HG02852 (cell line): ENCODE measurements around the gene RAD1.
A peak's percentile ranks its signal among the peaks of the same experiment; 100 is the strongest.
"Not testable (repeated sequence)": the region's sequence is repeated elsewhere in the genome, so short reads cannot be mapped to it uniquely, and the experiment has no call there.

ENCODE experiments used
- ATAC-seq: cut with Tn5 transposase; IDR thresholded peaks from one replicate; pipeline ENCODE4 v1.9.1; 2021; ENCODE audit warnings: mild to moderate bottlenecking, moderate library complexity; ENCODE audit not compliant: unreplicated experiment

The RAD1 gene, protein sequence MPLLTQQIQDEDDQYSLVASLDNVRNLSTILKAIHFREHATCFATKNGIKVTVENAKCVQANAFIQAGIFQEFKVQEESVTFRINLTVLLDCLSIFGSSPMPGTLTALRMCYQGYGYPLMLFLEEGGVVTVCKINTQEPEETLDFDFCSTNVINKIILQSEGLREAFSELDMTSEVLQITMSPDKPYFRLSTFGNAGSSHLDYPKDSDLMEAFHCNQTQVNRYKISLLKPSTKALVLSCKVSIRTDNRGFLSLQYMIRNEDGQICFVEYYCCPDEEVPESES

DNA sequence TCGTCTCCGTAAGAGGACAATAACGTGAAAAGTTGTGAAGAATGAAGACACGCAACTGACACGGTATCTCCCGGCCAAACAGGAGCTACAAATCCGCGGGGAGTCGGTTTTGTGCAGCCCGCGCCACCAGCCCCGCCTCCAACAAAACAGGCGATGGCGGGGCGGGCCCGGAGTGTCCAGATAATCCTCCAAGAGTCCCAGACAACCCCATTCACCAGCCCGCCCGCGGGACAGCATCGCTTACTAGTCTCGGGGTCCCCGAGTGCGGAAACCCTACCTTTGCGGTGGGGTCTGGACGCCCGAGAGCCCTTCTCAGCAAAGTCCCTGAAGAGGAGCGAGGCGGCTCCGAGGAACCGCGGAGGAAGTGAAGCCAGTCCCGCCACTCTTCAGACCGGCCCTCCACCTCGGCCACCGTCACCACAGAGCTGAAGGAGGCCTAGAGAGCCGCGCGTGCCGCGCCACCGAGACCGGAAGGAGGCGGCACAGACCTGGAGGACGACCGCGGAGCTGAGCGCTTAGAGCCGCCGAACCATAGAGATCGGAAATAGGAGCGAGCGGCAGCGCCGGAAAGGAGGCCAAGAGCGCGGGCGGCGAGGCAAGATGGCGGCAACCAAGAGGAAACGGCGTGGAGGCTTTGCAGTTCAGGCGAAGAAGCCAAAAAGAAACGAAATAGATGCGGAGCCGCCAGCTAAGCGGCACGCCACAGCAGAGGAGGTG lies at the start of gene RAD1, which contains the start of gene BRIX1:
TSS of gene RAD1 (minus strand) at position 366 of the 717 bp plus-strand sequence. CDS start 612 bp downstream, outside the sequence.
TSS of gene BRIX1 (plus strand) at position 573 of the 717 bp plus-strand sequence. CDS start at position 601, 28 bp downstream.
- ATAC-seq = peak; percentile 98

DNA sequence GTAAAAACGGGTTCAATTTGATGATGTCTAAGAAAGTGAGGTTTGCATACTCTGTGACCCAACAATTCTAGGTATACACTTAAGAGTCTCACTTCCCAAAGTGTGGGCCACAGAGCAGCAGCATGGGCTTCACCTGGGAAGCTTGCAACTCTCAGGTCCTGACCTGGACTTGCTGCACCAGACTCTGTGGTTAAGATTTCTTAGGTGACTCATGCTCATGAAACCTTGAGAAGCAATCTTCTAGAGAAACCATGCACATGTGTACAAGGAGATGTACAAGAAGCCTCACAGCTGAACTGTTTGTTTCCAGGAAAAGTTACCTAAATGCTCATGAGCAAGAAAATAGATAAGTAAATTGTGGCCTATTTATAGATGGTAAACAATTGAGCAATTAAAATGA lies 44.0 kb upstream of the RAD1 start:
- peak; percentile 97 for ATAC-seq

DNA sequence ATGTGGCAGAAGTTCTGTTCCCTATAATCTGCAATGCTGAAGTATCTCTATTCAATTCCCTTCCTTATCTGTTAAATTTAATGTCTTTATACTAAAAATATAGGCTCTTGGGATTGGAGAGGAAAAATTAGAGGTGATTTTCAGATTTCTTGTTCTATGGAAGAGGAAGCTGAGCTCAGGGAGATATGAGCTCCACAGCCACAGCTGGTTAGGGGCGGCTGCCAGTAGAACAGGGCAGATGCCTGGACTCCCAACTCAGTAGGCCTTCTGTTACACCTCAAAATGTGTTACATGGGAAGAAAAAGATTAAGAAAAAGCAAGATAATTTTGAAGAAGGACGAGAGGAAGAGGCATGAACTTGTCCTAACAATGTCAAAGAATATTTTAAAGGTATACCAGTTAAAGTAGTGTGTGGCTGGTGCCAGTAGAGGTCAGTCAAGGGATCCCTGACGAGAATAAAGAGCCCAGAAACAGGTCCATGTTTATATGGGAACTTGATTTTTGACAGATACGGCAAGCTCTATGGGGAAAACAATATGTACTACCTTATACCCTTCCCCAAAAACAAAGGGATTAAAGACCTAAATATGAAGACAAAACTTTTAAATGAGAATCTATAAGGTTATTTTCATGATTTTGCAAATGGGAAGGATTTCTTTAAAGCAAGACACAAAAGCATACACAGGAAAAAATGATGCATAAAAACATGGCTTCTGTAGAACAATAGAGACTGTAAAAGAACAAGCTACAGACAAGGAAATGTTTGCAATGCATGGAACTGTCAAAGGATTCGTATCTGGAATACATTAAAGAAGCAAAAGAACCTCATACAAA lies 42.8 kb upstream of the RAD1 start:
- peak; percentile 37 for ATAC-seq

DNA sequence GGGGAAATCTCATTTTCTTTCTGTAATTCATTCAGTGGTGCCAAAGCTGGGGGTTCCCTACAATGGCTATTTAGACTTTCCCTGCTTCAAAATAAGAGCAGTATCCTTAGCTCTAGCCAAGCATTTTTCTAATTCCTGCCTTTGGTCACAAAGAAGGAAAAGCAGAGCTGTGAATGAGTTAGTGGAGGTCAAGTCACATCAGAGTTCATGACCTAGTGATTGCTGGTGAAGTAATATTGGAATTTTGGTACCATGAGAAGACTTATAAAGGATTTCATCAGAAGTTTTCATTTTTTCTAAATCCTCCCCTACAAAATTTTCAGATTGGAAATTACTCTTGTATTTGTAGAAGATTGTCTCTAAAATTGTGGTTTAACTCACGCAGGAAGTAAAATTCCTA lies 42.0 kb upstream of the RAD1 start:
- ATAC-seq = no peak

DNA sequence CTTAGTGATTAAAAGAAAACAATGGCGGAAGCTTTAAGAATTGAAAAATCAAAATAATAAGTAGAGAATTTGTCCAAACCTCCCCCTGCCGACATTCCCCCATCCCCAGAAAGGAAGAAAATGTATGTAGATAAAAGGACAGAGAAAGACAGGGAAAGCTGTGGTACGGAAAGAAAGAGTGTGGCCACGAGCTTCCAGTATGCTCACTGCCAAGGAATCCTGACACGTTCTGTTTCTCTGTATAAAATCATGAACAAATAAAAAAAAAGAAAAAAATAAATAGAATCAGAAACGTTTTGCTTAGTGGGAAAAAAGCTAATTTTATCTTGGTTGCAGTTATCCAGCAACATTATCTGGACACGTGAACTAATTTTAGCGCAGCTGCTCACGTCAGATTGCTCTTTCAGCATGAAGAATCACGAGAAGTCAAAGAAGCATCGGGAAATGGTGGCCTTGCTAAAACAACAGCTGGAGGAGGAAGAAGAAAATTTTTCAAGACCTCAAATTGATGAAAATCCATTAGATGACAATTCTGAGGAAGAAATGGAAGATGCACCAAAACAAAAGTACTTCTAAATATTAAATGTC lies 29.2 kb upstream of the RAD1 start:
- ATAC-seq = no peak

DNA sequence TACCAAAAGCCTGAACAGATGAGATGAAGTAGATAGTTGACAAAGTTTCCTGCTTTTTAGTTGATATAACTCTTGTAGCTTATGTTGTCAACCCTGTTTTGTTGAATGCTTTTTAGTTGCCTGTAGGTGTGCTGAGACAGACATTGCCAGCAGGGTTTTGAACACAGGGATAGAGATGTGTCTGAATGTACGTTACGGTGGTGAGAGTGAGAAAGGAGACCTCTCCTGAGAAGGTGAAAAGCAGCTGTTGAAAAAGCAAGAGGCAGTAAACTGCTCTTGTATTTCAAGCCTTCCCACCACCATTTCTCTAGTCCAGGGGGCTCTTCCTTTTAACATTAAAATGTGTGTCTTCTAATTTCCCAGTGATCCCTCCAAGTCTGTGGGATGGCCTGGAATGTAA lies 28.7 kb upstream of the RAD1 start:
- ATAC-seq = no peak

DNA sequence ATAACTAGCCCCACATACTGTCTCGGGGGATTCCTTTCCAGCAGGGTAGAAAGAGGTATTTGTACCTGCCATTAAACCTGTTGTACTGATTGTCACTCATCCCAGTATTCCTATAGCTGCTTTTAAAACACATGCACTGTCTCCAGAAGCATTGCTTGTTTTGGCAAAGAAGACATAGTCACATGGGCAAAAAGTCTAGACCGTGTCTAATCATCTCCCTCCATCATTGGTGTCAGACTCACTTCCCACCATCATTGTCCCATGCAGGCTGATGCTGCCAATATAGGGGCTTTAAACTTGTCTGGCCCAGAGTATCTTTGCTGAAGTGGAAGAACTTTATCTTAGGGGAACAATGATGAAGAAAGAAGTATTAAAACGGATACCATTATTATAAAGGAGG lies 26.6 kb upstream of the RAD1 start:
- no peak for ATAC-seq

DNA sequence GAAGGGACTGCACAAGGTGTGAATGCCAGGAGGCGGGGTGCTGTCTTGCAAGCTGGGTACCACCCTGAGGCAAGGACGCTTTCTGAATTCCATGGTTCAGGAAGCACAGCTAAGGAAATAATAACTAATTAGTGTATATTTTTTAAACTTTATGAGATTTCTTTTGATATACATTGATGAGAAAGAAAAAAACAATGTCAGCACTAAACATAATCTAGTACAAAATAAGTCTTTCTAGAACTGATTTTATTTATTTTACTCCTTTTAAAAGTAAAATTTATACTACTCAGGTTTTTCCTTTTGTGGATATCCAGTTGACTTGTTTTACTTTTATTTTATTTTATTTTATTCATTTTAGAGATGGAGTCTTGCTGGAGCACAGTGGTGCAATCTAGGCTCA lies 17.6 kb upstream of the RAD1 start:
- no peak for ATAC-seq

DNA sequence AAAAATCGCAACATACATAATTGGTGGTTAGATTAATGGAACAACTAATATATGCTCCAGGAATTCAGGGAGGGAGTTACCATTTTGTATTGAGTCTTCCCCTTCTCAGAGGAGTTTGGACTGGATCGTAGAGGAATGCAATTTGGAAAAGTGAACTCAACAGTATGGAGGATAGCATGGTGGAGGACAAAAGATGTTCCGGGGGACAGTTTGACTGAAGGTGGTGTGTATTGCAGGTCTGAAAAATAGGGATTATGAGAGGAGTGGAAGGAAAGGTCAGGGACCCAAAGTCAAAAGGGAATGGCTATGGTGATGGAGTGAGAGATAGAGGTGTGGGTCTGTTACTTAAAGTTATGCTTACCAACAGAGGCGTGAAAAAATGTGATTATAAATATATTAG lies 15.6 kb upstream of the RAD1 start:
- ATAC-seq = no peak

DNA sequence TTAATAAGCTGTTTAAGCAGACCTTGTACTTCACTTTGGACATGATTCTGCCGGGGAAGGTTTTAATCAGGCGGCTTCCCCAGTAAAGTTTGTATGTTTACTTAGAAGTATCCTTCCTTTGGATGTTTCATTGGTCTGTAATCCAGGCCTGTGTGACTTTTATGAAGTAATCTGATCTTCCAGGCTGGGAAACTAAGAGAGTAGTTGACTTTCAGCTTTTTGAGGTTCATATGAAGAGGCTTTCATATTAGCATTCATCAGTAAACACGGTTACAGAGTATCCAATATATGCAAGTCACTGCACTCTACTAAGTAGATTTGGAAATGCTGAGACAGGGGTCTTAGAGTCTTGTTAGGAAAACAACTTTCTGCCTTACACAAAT lies 15.1 kb upstream of the RAD1 start:
- no peak for ATAC-seq

DNA sequence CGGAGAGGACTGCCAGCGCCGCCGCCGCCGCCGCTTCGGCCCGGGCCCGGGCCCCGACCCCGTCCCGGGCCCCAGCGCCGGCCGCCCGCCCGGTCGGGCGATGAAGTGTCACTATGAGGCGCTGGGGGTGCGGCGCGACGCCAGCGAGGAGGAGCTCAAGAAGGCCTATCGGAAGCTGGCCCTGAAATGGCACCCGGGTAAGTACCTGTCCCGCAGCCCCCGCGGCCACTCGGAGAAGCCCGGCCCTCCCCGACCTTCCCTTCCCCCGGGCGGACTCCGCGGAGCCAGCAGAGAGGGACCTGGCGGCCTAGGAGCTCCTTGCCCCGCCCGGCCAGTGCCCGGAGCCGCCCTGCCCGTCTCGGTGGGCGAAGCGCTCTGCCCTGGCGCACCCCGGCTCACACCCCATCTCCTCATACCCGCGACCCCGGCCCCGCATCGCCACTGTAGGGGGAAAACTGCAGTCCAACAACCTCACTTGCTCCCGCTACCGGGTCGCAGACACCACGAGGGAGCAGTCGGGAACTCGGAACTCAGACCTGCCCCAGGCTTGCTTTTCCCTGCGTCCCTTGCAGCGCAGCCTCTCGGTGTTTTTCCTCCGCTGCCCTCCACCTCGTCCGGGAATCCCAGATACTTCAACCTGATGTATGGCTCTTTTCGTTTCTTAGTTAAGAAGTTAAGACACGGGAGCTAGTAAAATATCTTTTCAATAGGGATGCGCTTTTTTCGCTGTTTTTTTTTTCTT lies 14.6 kb upstream of the RAD1 start:
- peak; percentile 75 for ATAC-seq

DNA sequence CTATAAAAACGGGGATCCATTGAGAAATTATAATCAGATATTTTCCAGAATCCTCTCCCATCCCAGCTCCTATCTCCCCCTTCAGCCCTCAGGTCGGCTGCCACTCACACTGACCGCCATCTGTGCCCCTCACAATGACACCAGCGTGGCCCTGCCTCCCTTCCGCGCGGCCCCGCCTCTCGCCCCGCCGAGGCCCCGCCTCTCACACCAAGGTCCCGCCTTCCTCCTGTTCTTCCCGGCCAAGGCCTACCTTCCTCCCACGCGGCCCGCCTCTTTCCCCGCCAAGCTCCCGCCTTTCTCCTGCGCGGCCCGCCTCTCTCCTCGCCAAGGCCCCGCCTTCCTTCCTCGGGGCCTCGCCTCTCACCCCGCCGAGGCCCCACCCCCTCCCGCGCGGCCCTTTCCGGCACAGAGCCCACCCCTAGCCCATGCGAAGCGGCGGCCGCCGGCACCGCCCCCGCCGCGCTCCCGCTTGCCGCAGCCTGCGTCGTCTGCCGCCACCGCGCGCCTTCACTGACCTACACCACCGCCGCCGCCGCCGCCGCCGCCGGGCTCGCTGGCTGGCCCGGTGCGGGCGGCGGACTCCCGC lies 13.9 kb upstream of the RAD1 start, which contains the start of gene DNAJC21:
TSS of gene DNAJC21 (plus strand) at position 426 of the 586 bp plus-strand sequence. CDS start 261 bp downstream, outside the sequence.
- ATAC-seq = peak; percentile 82

DNA sequence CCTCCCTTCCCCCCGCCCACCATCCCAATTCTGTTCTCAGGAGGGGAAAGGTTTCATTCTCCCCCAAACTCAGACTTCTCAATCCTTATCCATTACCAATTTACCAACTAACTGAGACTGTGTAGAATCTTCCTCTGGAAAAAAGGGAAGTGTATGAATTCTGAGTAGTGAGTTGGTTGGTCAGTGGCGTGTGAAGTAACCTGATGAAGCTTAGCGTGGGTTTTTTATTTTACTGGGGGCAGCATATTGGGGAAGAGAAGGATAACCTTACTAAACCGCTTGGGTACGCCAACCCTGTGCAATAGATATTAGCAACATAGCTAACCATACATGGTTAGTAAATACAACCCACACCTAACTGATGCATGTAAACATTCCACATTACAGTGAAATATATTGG lies 13.0 kb upstream of the RAD1 start:
- ATAC-seq = no peak

DNA sequence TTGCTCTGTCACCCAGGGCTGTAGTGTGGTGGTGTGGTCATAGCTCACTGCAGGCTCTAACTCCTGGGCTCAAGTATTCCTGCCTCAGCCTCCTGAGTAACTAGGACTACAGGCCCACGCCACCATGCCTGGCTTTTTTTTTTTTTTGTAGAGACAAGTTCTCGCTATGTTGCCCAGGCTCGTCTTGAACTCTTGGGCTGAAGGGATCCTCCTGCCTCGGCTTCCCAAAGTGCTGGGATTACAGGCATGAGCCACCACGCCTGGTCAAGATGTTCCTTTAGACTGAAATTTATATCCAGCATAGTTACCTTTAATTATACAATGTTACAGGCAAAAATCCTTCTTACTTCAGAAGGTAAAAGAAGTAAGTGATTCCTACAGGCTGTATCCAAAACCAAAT lies 12.5 kb upstream of the RAD1 start:
- ATAC-seq = no peak

DNA sequence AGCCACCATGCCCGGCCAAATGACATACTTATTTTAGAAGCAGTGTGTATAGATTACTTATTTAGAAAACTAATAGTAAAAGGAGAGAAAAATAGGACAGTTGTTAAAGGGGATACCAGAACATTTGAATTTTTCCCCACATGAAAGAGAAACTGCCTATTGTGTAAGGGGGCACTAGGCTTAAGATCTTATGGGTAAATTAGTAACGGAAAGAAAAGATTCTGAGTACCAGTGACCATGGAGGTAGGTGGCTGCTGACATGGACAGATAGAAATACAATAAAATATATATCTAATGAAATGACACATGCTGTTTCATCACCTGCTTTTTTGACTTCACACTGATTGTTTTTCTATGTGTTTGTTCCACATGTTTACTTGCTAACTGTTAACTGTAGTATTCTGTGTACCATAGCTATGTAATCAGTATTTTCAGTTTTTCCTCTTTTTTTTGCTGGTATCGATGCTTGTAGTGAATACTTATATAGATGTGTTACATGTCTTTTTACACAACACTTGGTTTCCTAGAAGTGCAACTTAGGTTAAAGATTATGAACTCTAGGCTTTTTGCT lies 11.1 kb upstream of the RAD1 start:
- no peak for ATAC-seq

DNA sequence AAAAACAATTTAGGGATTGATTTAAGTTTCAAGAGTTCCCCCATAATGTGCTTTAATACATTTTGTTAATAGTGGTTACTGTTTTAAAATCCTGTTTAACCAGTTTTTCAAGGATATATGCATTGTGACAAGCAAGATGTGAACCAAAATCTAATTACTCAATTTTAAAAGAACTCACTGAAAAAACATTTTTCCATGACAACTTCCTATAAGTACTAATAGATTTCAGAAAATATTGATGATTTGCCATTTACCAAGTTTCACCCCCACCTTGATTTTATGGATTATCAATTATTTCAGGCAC lies 9.1 kb upstream of the RAD1 start:
- no peak for ATAC-seq

DNA sequence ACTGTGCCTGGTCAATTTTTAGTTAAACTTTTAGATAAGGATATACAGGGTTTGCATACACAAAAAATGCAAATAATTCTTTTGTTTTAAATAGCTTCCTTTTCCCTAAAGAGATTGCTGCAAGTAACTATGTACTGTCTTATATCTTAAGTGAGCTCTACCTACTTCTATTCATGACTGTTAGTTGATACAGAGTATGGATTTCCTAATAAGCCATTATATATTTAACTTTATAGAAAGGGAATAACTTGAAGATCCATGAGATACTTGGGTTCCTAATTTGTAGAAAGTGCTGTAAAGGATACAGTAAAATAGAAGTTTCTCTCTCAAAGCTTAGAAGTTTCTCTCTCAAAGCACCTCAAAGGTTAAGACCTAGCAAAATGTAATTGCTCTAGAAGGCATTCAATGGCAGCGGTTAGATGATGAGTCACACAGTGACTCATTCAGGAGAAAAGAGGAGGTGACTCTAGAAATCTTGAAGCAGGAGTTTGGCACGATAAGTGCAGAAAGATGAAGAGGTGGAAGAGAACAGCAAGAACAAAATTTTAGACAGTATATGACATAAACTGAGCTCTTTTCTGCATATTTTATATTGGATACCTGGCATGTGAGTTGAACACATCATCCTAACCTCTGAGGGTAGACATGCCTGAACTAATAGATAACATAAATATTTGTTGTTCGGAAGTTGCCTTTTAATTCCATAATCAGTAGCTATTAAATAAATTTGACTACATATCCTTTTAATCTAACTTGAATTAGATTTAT lies 8.6 kb upstream of the RAD1 start:
- ATAC-seq = peak; percentile 81

DNA sequence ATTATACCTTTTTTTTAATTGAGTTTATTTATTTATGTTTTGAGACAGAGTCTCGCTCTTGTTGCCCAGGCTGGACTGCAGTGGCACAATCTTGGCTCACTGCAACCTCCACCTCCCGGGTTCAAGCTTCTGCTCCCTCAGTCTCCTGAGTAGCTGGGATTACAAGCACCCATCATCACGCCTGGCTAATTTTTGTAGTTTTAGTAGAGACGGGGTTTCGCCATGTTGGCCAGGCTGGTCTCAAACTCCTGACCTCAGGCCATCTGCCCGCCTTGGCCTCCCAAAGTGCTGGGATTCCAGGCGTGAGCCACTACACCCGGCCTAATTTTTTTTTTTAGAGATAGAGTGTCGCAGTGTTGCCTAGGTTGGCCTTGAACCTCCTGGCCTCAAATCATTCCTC lies 8.0 kb upstream of the RAD1 start:
- ATAC-seq = not testable (repeated sequence)

DNA sequence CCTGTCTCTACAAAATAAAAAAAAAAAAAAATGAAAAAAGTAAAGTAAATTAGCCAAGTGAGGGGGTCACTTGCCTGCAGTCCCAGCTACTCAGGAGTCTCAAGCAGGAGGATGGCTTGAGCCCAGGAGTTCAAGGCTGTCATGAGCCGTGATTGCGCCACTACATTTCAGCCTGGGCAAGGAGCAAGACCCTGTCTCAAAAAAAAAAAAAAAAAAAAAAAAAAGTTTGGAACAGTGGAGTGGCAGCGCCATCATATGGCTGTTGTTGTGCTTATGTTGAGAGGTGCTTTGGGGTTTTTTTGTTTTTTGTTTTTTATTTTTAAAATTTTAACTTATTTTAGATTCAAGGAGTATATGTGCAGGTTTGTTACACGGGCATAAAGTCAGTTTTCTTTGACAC lies 3.8 kb upstream of the RAD1 start:
- ATAC-seq = no peak
